ENCODE results near the gene SLC34A3. TPM values are rescaled to one million over a fixed set of nuclear protein-coding genes. Genes with fewer than 3 reads are reported as not detected.

The SLC34A3 gene
- total RNA-seq, 1 experiment from 2014 or later: not detected

DNA sequence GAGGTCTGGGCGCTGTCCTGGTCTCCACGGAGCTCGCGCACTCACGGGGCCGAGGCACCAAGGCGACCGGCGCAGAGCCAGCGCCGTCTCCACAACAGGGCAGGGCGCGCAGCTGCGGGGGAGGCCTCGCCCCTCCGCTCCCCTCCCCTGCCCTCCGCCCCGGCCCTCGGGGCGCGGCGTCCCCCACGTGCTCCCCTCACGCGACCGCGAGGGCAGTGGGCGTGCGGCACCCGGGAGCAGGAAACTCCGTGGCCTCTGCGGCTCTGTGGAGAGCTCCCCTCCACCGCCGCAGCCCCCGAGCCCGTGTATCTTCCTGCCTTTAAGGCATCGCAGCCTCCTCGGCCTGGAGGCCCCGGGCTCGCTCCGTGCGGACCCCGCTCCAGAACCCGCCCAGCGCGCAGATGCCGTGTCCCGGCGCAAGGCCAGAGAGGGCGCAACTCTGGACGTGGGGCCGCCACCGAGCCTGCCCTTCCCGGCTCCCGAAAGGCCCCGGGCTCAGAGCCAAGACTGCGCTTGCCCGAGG, 9.7 kb downstream of the SLC34A3 start:
- no TSS peak for BruUV-seq (replicated peaks)
- POLR2A ChIA-PET (ENCODE audit: low non-redundant PET): interaction anchor here (0.6 to 1.2 kb wide), 6 partner anchors 13 to 346 kb away, joined by 3 to 16 read pairs (median 4); partner anchors contain the start of genes NELFB and RNF224
- Histone ChIP-seq H3K27me3 (replicated peaks; ENCODE audit: insufficient read depth, low read depth, low read length, poor library complexity) (no peaks in the 10 kb centered on the region), H3K4me3 (ENCODE audit: low read depth, low read length, poor library complexity, severe bottlenecking) (peak overlapping the region; percentile 97), H3K36me3 (ENCODE audit: insufficient read depth, low read length, poor library complexity, severe bottlenecking) (peaks cover 24% of the 10 kb centered on the region), H3K9me3 (ENCODE audit: low read depth, low read length, poor library complexity, severe bottlenecking) (no peaks in the 10 kb centered on the region), H3K4me1 (ENCODE audit: insufficient read depth, low read length, poor library complexity, severe bottlenecking) (peaks cover 44% of the 10 kb centered on the region), H3K27ac (ENCODE audit: low read depth, low read length, poor library complexity, severe bottlenecking) (peak overlapping the region; percentile 98)
- DNase-seq (ENCODE audit: low spot score): peak; percentile 78
- intact Hi-C loops (cut with micrococcal nuclease; ENCODE audit: unreplicated experiment): loop anchor here (2.0 kb wide), 1 partner anchor 40 kb away; the partner anchor contains the start of gene TPRN
- CTCF ChIA-PET: interaction anchor here (0.5 to 0.6 kb wide), 2 partner anchors 89 to 440 kb away, joined by 13 to 15 read pairs; no protein-coding TSS in a partner anchor
- TF ChIP-seq, protein P1, sequence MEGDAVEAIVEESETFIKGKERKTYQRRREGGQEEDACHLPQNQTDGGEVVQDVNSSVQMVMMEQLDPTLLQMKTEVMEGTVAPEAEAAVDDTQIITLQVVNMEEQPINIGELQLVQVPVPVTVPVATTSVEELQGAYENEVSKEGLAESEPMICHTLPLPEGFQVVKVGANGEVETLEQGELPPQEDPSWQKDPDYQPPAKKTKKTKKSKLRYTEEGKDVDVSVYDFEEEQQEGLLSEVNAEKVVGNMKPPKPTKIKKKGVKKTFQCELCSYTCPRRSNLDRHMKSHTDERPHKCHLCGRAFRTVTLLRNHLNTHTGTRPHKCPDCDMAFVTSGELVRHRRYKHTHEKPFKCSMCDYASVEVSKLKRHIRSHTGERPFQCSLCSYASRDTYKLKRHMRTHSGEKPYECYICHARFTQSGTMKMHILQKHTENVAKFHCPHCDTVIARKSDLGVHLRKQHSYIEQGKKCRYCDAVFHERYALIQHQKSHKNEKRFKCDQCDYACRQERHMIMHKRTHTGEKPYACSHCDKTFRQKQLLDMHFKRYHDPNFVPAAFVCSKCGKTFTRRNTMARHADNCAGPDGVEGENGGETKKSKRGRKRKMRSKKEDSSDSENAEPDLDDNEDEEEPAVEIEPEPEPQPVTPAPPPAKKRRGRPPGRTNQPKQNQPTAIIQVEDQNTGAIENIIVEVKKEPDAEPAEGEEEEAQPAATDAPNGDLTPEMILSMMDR (conservative IDR thresholded peaks at IDR 0.05; ENCODE audit: low read depth, low read length): no peak
- no peak for TF ChIP-seq EZH2 (IDR thresholded peaks at IDR 0.05; ENCODE audit: borderline replicate concordance, low read depth, low read length, poor library complexity, severe bottlenecking)

DNA sequence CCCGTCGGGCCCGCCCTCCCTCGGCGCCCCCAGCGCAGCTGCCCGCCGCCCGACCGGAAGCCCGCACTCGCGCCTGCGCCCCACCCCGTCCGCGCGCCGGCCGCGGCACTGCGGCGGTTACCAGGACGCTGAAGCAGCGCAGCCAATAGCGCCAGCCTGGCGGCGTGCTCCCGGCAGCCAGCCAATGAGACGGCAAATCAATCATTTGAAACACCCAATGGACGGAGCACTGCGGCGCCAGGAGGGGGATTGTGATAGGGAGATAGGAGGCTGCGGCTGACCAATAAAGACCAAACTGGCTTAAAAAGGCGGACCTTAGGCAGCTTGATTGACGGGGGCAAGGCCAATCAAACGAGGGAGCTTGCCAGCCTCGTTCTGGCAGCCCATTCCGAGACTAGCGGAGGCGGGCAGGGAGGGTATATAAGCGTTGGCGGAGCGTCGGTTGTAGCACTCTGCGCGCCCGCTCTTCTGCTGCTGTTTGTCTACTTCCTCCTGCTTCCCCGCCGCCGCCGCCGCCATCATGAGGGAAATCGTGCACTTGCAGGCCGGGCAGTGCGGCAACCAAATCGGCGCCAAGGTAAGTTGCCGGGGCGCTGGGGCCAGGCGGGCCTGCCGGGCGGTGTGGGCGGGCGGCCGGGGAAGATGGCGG, 10.3 kb downstream of the SLC34A3 start, which contains the start of gene TUBB4B:
Gene TUBB4B, plus strand, starts transcription at position 447 of the 649 bp plus-strand sequence. Its CDS starts 74 bp downstream, at position 521.
- no TSS peak for BruUV-seq (replicated peaks)
- H3K4me1 ChIP-seq (ENCODE audit: insufficient read depth, low read length, poor library complexity, severe bottlenecking): peaks cover 44% of the 10 kb centered on the region
- peak within 1 kb of the TSS; percentile 97 for H3K4me3 ChIP-seq (ENCODE audit: low read depth, low read length, poor library complexity, severe bottlenecking)
- peak; percentile 100 for DNase-seq (ENCODE audit: low spot score)
- H3K9me3 ChIP-seq (ENCODE audit: low read depth, low read length, poor library complexity, severe bottlenecking): no peaks in the 10 kb centered on the region
- TF ChIP-seq, protein P1 (conservative IDR thresholded peaks at IDR 0.05; ENCODE audit: low read depth, low read length): no peak
- TF ChIP-seq EZH2 (IDR thresholded peaks at IDR 0.05; ENCODE audit: borderline replicate concordance, low read depth, low read length, poor library complexity, severe bottlenecking): no peak
- intact Hi-C loops (cut with micrococcal nuclease; ENCODE audit: unreplicated experiment): loop anchor here (2.0 kb wide), 1 partner anchor 40 kb away; the partner anchor contains the start of gene TPRN
- H3K27ac ChIP-seq (ENCODE audit: low read depth, low read length, poor library complexity, severe bottlenecking): peak within 1 kb of the TSS; percentile 98
- H3K27me3 ChIP-seq (replicated peaks; ENCODE audit: insufficient read depth, low read depth, low read length, poor library complexity): no peaks in the 10 kb centered on the region
- ChIA-PET POLR2A (ENCODE audit: low non-redundant PET) (interaction anchor here (0.6 to 1.2 kb wide), 6 partner anchors 14 to 347 kb away, joined by 3 to 16 read pairs (median 4); partner anchors contain the start of genes NELFB and RNF224), CTCF (interaction anchor here (0.5 to 0.6 kb wide), 2 partner anchors 90 to 441 kb away, joined by 13 to 15 read pairs; no protein-coding TSS in a partner anchor)
- peaks cover 24% of the 10 kb centered on the region for H3K36me3 ChIP-seq (ENCODE audit: insufficient read depth, low read length, poor library complexity, severe bottlenecking)

DNA sequence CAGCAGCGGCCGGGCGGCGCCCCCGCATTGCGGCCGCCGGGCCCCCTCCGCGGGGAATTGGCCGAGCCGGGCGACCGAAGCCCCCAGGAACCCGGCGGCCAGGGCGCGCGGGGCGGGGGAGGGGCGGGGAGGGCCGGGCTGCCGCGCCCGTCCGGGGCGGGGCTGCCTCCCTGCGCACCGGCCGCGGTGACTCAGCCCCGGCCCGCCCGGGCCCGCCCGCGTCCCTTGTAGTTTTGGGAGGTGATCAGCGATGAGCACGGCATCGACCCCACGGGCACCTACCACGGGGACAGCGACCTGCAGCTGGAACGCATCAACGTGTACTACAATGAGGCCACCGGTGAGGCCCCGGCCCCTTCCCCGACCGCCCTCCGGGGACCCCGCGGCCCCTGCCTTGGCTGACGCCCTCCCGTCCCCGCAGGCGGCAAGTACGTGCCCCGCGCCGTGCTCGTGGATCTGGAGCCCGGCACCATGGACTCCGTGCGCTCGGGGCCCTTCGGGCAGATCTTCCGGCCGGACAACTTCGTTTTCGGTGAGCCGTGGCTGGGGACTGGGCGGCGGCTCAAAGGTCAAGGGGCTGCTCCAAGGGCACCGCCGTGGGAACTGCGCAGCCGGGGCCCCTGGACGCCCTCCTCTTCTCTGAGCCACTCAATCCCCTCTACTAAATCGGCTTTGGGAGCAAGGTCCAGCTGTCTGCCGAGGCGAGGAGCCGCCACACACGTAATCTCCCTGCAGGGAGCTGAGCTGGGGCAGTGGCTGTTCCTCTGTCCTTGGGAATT, 11.0 kb downstream of the SLC34A3 start:
- peak overlapping the region; percentile 88 for H3K27ac ChIP-seq (ENCODE audit: low read depth, low read length, poor library complexity, severe bottlenecking)
- ChIA-PET CTCF (no interaction called here), POLR2A (ENCODE audit: low non-redundant PET) (interaction anchor here (0.6 to 0.9 kb wide), 2 partner anchors 13 to 171 kb away, joined by 3 to 4 read pairs; partner anchors contain the start of genes NELFB and SAPCD2)
- no TSS peak for BruUV-seq (replicated peaks)
- H3K4me3 ChIP-seq (ENCODE audit: low read depth, low read length, poor library complexity, severe bottlenecking): peak overlapping the region; percentile 97
- no peaks in the 10 kb centered on the region for H3K9me3 ChIP-seq (ENCODE audit: low read depth, low read length, poor library complexity, severe bottlenecking)
- peaks cover 24% of the 10 kb centered on the region for H3K36me3 ChIP-seq (ENCODE audit: insufficient read depth, low read length, poor library complexity, severe bottlenecking)
- DNase-seq (ENCODE audit: low spot score): no peak
- peaks cover 41% of the 10 kb centered on the region for H3K4me1 ChIP-seq (ENCODE audit: insufficient read depth, low read length, poor library complexity, severe bottlenecking)
- no peaks in the 10 kb centered on the region for H3K27me3 ChIP-seq (replicated peaks; ENCODE audit: insufficient read depth, low read depth, low read length, poor library complexity)
- intact Hi-C loops (cut with micrococcal nuclease; ENCODE audit: unreplicated experiment): loop anchor here (2.0 kb wide), 1 partner anchor 41 kb away; the partner anchor contains the start of gene TPRN
- TF ChIP-seq, protein P1 (conservative IDR thresholded peaks at IDR 0.05; ENCODE audit: low read depth, low read length): no peak
- no peak for TF ChIP-seq EZH2 (IDR thresholded peaks at IDR 0.05; ENCODE audit: borderline replicate concordance, low read depth, low read length, poor library complexity, severe bottlenecking)

All from A673 (cell line).